Fibroblast of the aortic adventitia (primary cell): ENCODE results near the gene CPLX4. TPM values are rescaled to one million over a fixed set of nuclear protein-coding genes. Genes with fewer than 3 reads are reported as not detected.

Source experiments
- DNase-seq: peaks from one replicate; pipeline ENCODE4 v3.0.0-alpha.2; 2010; ENCODE audit warnings: low read depth
- H3K4me3 ChIP-seq: 2 replicates; pipeline ENCODE4 v1.5.1; 2011; ENCODE audit warnings: low read depth, mild to moderate bottlenecking, control low read depth, low read length, moderate library complexity
- total RNA-seq: library from RNA; depleted of rRNA; stranded (reverse); fragments of >200 nt; gene quantifications from 2 replicates; pipeline ENCODE4 v1.2.3, GENCODE V29; 2012; ENCODE audit warnings: low replicate concordance
- TF ChIP-seq, protein P1 (sequence below): IDR thresholded peaks from 2 replicates; pipeline ENCODE4 v1.5.1; 2011; ENCODE audit warnings: mild to moderate bottlenecking, low read length, control low read depth, inconsistent platforms; ENCODE audit not compliant: insufficient read depth

Gene CPLX4
- total RNA-seq, 1 donor = not detected

DNA sequence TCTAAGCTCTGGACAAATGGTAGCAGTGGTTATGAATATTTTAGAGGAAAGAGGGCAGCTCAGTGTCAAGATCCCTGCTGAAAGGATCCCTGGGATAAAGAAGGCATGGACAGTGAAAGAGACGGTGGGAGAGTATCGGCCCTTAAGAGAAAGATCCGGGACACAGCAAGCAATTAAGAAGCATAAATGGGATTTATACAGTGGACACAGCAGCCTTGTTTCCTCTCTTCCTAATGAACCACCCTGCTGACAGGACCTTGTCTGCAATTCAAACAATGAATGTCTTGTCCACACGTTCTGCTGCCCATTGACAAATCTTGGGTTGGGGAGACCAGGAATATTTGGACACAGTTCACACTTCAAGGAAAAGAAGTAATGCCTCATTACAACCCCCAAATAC, 16.5 kb downstream of the CPLX4 start:
- no peak for DNase-seq
- no peak overlapping the region for H3K4me3 ChIP-seq
- TF ChIP-seq, protein P1, sequence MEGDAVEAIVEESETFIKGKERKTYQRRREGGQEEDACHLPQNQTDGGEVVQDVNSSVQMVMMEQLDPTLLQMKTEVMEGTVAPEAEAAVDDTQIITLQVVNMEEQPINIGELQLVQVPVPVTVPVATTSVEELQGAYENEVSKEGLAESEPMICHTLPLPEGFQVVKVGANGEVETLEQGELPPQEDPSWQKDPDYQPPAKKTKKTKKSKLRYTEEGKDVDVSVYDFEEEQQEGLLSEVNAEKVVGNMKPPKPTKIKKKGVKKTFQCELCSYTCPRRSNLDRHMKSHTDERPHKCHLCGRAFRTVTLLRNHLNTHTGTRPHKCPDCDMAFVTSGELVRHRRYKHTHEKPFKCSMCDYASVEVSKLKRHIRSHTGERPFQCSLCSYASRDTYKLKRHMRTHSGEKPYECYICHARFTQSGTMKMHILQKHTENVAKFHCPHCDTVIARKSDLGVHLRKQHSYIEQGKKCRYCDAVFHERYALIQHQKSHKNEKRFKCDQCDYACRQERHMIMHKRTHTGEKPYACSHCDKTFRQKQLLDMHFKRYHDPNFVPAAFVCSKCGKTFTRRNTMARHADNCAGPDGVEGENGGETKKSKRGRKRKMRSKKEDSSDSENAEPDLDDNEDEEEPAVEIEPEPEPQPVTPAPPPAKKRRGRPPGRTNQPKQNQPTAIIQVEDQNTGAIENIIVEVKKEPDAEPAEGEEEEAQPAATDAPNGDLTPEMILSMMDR = no peak

- no peak overlapping the region for H3K4me3 ChIP-seq
- no peak for DNase-seq
- TF ChIP-seq, protein P1 = no peak
Observed at GRCh38 chr18:59300676-59301285, 17.7 kb downstream of the CPLX4 start.

DNA sequence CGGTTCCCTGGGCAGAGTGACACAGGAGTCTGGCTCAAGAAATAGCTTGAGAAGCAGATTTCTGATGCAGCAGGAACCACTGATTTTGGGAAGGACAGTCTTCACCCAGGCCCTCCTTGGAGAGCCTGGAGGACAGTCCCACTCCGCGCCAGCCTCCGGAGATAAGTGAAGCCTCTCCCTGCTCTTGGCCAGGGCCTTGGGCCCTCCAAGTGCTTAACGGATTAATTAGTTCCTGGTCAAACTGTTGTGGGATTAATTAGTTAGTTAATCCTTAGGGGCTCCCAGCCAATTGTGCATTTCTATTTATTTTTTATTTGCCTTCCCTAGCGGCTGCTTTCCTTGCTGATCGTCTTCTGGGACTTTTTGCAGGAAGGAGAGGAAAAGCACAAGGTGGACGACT, 19.6 kb downstream of the CPLX4 start:
- TF ChIP-seq, protein P1 = no peak
- DNase-seq = no peak
- H3K4me3 ChIP-seq = no peak overlapping the region

GRCh38 chr18:59293317-59293716, 25.1 kb downstream of the CPLX4 start:
- no peak for DNase-seq
- H3K4me3 ChIP-seq = no peak overlapping the region
- TF ChIP-seq, protein P1 = no peak

DNA sequence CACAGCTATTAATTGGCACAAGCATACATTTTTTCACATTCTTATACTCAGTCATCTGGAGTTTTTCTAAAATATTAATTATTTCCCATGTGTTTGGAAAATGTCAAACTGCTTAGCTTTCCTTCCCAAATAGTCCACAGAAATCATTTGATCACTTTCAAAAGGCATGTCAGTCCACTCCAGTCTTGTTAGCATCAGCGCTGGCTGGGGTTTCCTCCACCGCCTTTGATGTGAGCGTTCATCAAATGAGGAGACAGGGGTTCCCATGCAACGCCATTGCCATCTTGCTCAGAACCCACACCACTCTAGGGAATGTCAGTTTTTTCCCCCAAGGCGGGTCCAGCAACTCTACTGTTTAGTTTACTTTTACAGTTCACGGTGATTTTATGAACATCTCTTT, 32.1 kb downstream of the CPLX4 start:
- no peak overlapping the region for H3K4me3 ChIP-seq
- DNase-seq = no peak
- TF ChIP-seq, protein P1 = no peak

DNA sequence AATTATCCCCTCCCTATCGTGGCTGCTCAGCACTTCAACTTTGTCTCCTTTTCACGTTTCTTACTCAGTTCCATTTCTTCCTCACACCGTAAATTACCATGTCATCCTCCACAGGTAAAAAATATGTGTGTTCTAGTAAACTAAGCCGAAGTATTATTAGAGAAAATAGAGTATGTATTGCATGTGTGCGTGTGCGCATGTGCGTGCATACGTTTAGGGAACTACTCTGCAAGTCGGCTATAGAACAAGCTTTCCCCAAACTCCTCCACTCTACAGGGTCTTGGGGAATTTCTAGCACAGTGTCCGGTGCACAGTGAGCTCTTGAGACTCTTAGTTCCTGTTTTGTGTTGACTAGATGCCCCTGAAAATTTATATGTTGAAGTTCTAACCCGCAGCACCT, 36.1 kb downstream of the CPLX4 start:
- DNase-seq = no peak
- TF ChIP-seq, protein P1 = no peak
- no peak overlapping the region for H3K4me3 ChIP-seq

- DNase-seq = no peak
- H3K4me3 ChIP-seq = no peak overlapping the region
- TF ChIP-seq, protein P1 = no peak
Observed at GRCh38 chr18:59279722-59280121, 38.7 kb downstream of the CPLX4 start.
